ENCODE results near the gene ATP6V1A.

DNA sequence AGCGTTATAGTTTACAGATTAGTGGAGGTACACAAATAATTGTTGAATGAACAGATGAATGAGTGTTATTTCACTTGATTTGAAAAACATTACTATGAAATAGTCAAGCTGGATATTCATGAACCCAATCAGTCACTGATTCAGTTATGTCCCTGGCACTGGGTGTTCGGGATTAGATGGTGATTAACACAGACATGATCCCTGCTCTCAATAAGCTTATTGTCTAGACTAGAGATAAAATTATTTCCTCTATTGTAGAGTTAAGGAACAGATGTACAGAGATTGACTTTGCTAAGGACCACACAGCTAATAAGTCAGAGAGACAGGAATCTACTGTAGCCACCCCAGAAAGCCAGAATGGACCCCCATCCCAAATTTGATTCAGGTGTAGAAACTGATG lies 92.7 kb downstream of the ATP6V1A start:
- TF ChIP-seq CTCF (IDR thresholded peaks at IDR 0.05) (no peak), EZH2 (IDR thresholded peaks at IDR 0.05; ENCODE audit: borderline replicate concordance, insufficient read depth, low read depth, low read length, poor library complexity, severe bottlenecking) (no peak)
